K562 (cell line): ENCODE measurements around the gene TXK. TPM values are rescaled to one million over a fixed set of nuclear protein-coding genes. Genes with fewer than 3 reads are reported as not detected.

Source experiments
- ATAC-seq: fragments of 200-7000 bp; cut with Tn5 transposase; 3 replicates; pipeline ENCODE4 v1.9.1; 2020; ENCODE audit warnings: moderate library complexity
- BruUV-seq: library from RNA; stranded (reverse); fragments of 400-500 nt; replicated peaks from 2 replicates; lab custom pipeline; 2021; lab: Mats Ljungman, UMichigan
- CTCF ChIA-PET: fragments of 300-600 bp; formaldehyde crosslinking; extraction: SDS; loops from one replicate; lab custom pipeline; 2021; ENCODE audit warnings: low intra/inter-chr PET ratio; lab: Yijun Ruan, JAX
- POLR2A ChIA-PET: fragments of 300-600, 350-650 bp; sonication (Branson Sonifier 250); formaldehyde crosslinking; extraction: SDS; loops from one replicate; lab custom pipeline; 2021; ENCODE audit warnings: antibody characterized with exemption, inconsistent platforms; lab: Yijun Ruan, JAX
- DNase-seq, 4 experiments: peaks; one replicate each; pipeline versions ENCODE4 v3.0.0 to v3.0.0-alpha.2; 2011 to 2018; ENCODE audit warnings: low spot score in 3 of 4, mixed read lengths in 3 of 4; ENCODE audit errors: extremely low read depth in 1 of 4
- FAIRE-seq: peaks from 2 replicates; lab custom pipeline; 2011; peaks lifted over from hg19 to GRCh38; lab: Jason Lieb, UNC
- H2AFZ ChIP-seq: 2 replicates; pipeline ENCODE4 v1.6.0; 2011; ENCODE audit warnings: low read depth, low read length, control low read depth, inconsistent platforms
- H3K27ac ChIP-seq: fragments of 200-600 bp; 3 replicates; pipeline ENCODE4 v1.8.0; 2011; ENCODE audit warnings: low read depth, mild to moderate bottlenecking, control low read depth, inconsistent platforms, low read length, moderate library complexity, mixed read lengths; ENCODE audit errors: extremely low read depth
- H3K27me3 ChIP-seq, 2 experiments: fragments of 300-600 bp in 1 of 2; 2 replicates in 1 of 2; 3 replicates in 1 of 2; pipeline versions ENCODE4 v1.6.0 to v1.8.0; 2011; ENCODE audit warnings: inconsistent platforms in 2 of 2, low read length in 2 of 2, mild to moderate bottlenecking in 1 of 2, mixed read lengths in 1 of 2, moderate library complexity in 1 of 2; ENCODE audit not compliant: control insufficient read depth in 2 of 2, insufficient read depth in 2 of 2
- H3K36me3 ChIP-seq: fragments of 300-600 bp; 3 replicates; pipeline ENCODE4 v1.8.0; 2011; ENCODE audit warnings: mild to moderate bottlenecking, low read length, inconsistent platforms; ENCODE audit not compliant: control insufficient read depth, insufficient read depth
- H3K4me1 ChIP-seq, 2 experiments: fragments of 200-600 bp in 1 of 2; replicated peaks in 1 of 2; 2 replicates in 1 of 2; 3 replicates in 1 of 2; pipeline versions ENCODE4 v1.5.1 to v1.8.0; 2011; ENCODE audit warnings: inconsistent platforms in 2 of 2, low read length in 2 of 2, mild to moderate bottlenecking in 1 of 2, mixed read lengths in 1 of 2, moderate library complexity in 1 of 2; ENCODE audit not compliant: control insufficient read depth in 2 of 2, insufficient read depth in 2 of 2
- H3K4me2 ChIP-seq: 2 replicates; pipeline ENCODE4 v1.6.1; 2011; ENCODE audit warnings: low read length, control low read depth, inconsistent platforms, mixed read lengths; ENCODE audit not compliant: insufficient read depth
- H3K4me3 ChIP-seq: fragments of 200-600 bp; sonication (generic), shearing (Covaris generic); 2 replicates; pipeline ENCODE4 v1.5.1; 2016; ENCODE audit warnings: control low read depth, inconsistent platforms
- H3K79me2 ChIP-seq: fragments of 200-600 bp; 3 replicates; pipeline ENCODE4 v1.8.0; 2011; ENCODE audit warnings: low read length, inconsistent platforms; ENCODE audit not compliant: control insufficient read depth, insufficient read depth
- H3K9ac ChIP-seq, 2 experiments: 2 replicates each; pipeline versions ENCODE4 v1.6.0 to v1.6.1; 2011; ENCODE audit warnings: low read depth in 2 of 2, low read length in 2 of 2, control low read depth in 1 of 2, inconsistent platforms in 1 of 2, mild to moderate bottlenecking in 1 of 2, mixed read lengths in 1 of 2; ENCODE audit not compliant: insufficient read depth in 1 of 2
- H3K9me1 ChIP-seq: one replicate; pipeline ENCODE4 v1.6.0; 2011; ENCODE audit warnings: inconsistent platforms, mild to moderate bottlenecking, low read length, moderate library complexity; ENCODE audit not compliant: control insufficient read depth, insufficient read depth
- H3K9me3 ChIP-seq: replicated peaks from 2 replicates; pipeline ENCODE4 v1.5.1; 2011; ENCODE audit warnings: low read depth, low read length, inconsistent platforms; ENCODE audit not compliant: control insufficient read depth, insufficient read depth
- H4K20me1 ChIP-seq: replicated peaks from 2 replicates; pipeline ENCODE4 v1.6.1; 2011; ENCODE audit warnings: low read length, inconsistent platforms, mixed read lengths; ENCODE audit not compliant: control insufficient read depth, insufficient read depth
- DACH1 ChIP-seq: fragments of 450-650 bp; IDR thresholded peaks from 2 replicates; pipeline ENCODE4 v1.6.1; 2018; ENCODE audit not compliant: partially characterized antibody
- E2F5 ChIP-seq: sonication (generic); formaldehyde crosslinking; IDR thresholded peaks from 2 replicates; pipeline ENCODE4 v1.8.0; 2022; ENCODE audit warnings: mild to moderate bottlenecking, missing genetic modification reagents
- HDAC3 ChIP-seq: fragments of 450-650 bp; IDR thresholded peaks from 2 replicates; pipeline ENCODE4 v1.6.1; 2018; ENCODE audit warnings: borderline replicate concordance, mild to moderate bottlenecking, moderate library complexity; ENCODE audit not compliant: partially characterized antibody
- HMGXB4 ChIP-seq: sonication (generic); formaldehyde crosslinking; IDR thresholded peaks from 2 replicates; pipeline ENCODE4 v1.8.1; 2023; ENCODE audit warnings: mild to moderate bottlenecking, missing genetic modification reagents
- KLF16 ChIP-seq: IDR thresholded peaks from 2 replicates; pipeline ENCODE4 v1.6.1; 2016; ENCODE audit warnings: antibody characterized with exemption
- NKRF ChIP-seq: fragments of 450-650 bp; IDR thresholded peaks from 2 replicates; pipeline ENCODE4 v1.6.1; 2016; ENCODE audit warnings: borderline replicate concordance
- NR0B1 ChIP-seq: fragments of 450-650 bp; IDR thresholded peaks from one replicate; pipeline ENCODE4 v1.6.1; 2018; ENCODE audit warnings: mild to moderate bottlenecking, moderate library complexity; ENCODE audit not compliant: partially characterized antibody
- PREB ChIP-seq: sonication (generic); formaldehyde crosslinking; IDR thresholded peaks from 2 replicates; pipeline ENCODE4 v1.8.1; 2023; ENCODE audit warnings: mild to moderate bottlenecking, missing genetic modification reagents
- RAD51 ChIP-seq: fragments of 450-650 bp; IDR thresholded peaks from 2 replicates; pipeline ENCODE4 v1.7.1; 2016; ENCODE audit warnings: low read depth, mild to moderate bottlenecking, borderline replicate concordance
- TBL1XR1 ChIP-seq, 2 experiments: IDR thresholded peaks; 2 replicates each; pipeline ENCODE4 v1.6.1; 2012; ENCODE audit warnings: improper control_type of control experiment in 2 of 2, low read length in 2 of 2, mild to moderate bottlenecking in 1 of 2
- TRIM24 ChIP-seq, 2 experiments: fragments of 450-650 bp; IDR thresholded peaks; 2 replicates each; pipeline ENCODE4 v1.6.1; 2016
- ZNF3 ChIP-seq: fragments of 250-450 bp; sonication (Bioruptor Pico); IDR thresholded peaks from 2 replicates; pipeline ENCODE4 v1.5.0; 2021; ENCODE audit warnings: mild to moderate bottlenecking, moderate library complexity
- ZNF717 ChIP-seq: fragments of 250-450 bp; sonication (Bioruptor Pico); IDR thresholded peaks from 2 replicates; pipeline ENCODE4 v1.5.0; 2021
- ZSCAN32 ChIP-seq: fragments of 450-650 bp; formaldehyde crosslinking; IDR thresholded peaks from 2 replicates; pipeline ENCODE4 v1.4.0; 2020; ENCODE audit warnings: mild to moderate bottlenecking, moderate library complexity
- ZZZ3 ChIP-seq: fragments of 450-650 bp; IDR thresholded peaks from 2 replicates; pipeline ENCODE4 v1.6.1; 2016; ENCODE audit warnings: antibody characterized with exemption, mild to moderate bottlenecking, moderate library complexity
- WGBS: fragments of 100-300 bp; shearing (Covaris generic); methylation state at CpG from one replicate; pipeline ENCODE4 v1.1.6; 2016; ENCODE audit warnings: low coverage, mixed read lengths; ENCODE audit not compliant: insufficient coverage; ENCODE audit errors: missing lambda C conversion rate; 5-methylcytosine and 5-hydroxymethylcytosine counted together
- in situ Hi-C: fragments of 300-500 bp; cut with MboI; formaldehyde crosslinking; loops from 4 replicates; pipeline ENCODE4 v1.15.0; 2018; ENCODE audit warnings: inconsistent platforms, mixed read lengths
- intact Hi-C: fragments of 100-400 bp; cut with micrococcal nuclease; formaldehyde crosslinking; loops from 2 replicates; pipeline ENCODE4 v1.14.2; 2022
- polyA plus RNA-seq, 8 experiments: library from polyadenylated mRNA; depleted of rRNA in 4 of 8; stranded (reverse) in 5 of 8; unstranded in 3 of 8; fragments of >200 nt; fragmentation: Nextera tagmentation in 2 of 8; fragmentation: Illumina TruSeq in 1 of 8; extraction: Ambion mirVana in 2 of 8; extraction: Trizol in 1 of 8; gene quantifications; 2 replicates each; pipeline versions ENCODE4 v1.2.1 to v1.2.3, GENCODE V29; 2011 to 2014; ENCODE audit warnings: inconsistent platforms in 1 of 8, missing spikeins in 1 of 8
- total RNA-seq, 7 experiments: library from RNA; depleted of rRNA in 6 of 7; stranded (reverse); fragments of >200 nt in 6 of 7; fragmentation: Illumina TruSeq in 2 of 7; extraction: Trizol in 2 of 7; gene quantifications; 2 replicates each; pipeline versions ENCODE4 v1.2.1 to v1.2.3, GENCODE V29; 2011 to 2021; ENCODE audit warnings: low replicate concordance in 1 of 7

Gene TXK
- total and polyA plus RNA-seq, 9 of the 15 experiments (the other 6 are each of a cell fraction or from before 2014, with no cell fraction given) = 0.24 to 1.1 (median 0.45) TPM; not detected in 1

- Histone ChIP-seq H4K20me1 (no peaks in the 10 kb centered on the region), H3K9me1 (no peaks in the 10 kb centered on the region), H3K27ac (no peak overlapping the region), H3K27me3 (peaks cover 9% of the 10 kb centered on the region in 2 experiments; a peak in 3 of 5 replicates), H3K9me3 (no peaks in the 10 kb centered on the region), H3K36me3 (no peaks in the 10 kb centered on the region), H3K79me2 (no peaks in the 10 kb centered on the region), H3K4me3 (no peak overlapping the region), H3K9ac (no peak overlapping the region), H3K4me1 (no peaks in the 10 kb centered on the region), H3K4me2 (no peak overlapping the region), H2AFZ (no peak overlapping the region)
- ChIA-PET POLR2A (no interaction called here), CTCF (no interaction called here)
- DNase-seq (no peak), ATAC-seq (no peak), FAIRE-seq (no peak)
- WGBS = 0% methylated on average over 1 of the region's 1 CpG
- in situ Hi-C loops (no loop called here), intact Hi-C loops (no loop called here)
- BruUV-seq = no TSS peak
- TF ChIP-seq ZNF717 (CRISPR knock-in tag) = no peak
- TF ChIP-seq E2F5 = no peak
- no peak for TF ChIP-seq ZNF3 (CRISPR knock-in tag)
- no peak for TF ChIP-seq NKRF
- TF ChIP-seq HDAC3 = no peak
- TF ChIP-seq NR0B1 = no peak
- TF ChIP-seq KLF16 = no peak
- TF ChIP-seq RAD51 = no peak
- no peak for TF ChIP-seq TBL1XR1 (IDR thresholded peaks at IDR 0.05; ENCODE audit: low read length in 2 of 2)
- TF ChIP-seq TRIM24 (IDR thresholded peaks at IDR 0.05) = no peak
- TF ChIP-seq PREB = no peak
- no peak for TF ChIP-seq ZZZ3
- no peak for TF ChIP-seq DACH1
- no peak for TF ChIP-seq HMGXB4 (CRISPR knock-in tag)
- no peak for TF ChIP-seq ZSCAN32 (CRISPR knock-in tag)
Measured at GRCh38 chr4:48051078-48051477, 83.0 kb downstream of the TXK start.
